Gastrocnemius medialis (tissue), 4 donors: Measurements from ENCODE around the gene LRP4. TPM values are rescaled to one million over a fixed set of nuclear protein-coding genes. Genes with fewer than 3 reads are reported as not detected.
"Not testable (repeated sequence)": the region's sequence is repeated elsewhere in the genome, so short reads cannot be mapped to it uniquely, and the experiment has no call there.

Experiments used
- ATAC-seq, 2 donors: fragments of 150-250 bp; one replicate each; pipeline ENCODE4 v1.9.1; 2016
- DNase-seq, 2 donors: peaks; one replicate each; pipeline ENCODE4 v3.0.0-alpha.2; 2019
- H3K27ac ChIP-seq, 4 donors: fragments of 200-600 bp; sonication (generic); 1 replicate in 1 of 4; 2 replicates in 3 of 4; pipeline ENCODE4 v1.5.1; 2016 to 2018; ENCODE audit warnings: mild to moderate bottlenecking in 2 of 4, moderate library complexity in 1 of 4
- H3K27me3 ChIP-seq, 3 donors: fragments of 200-600 bp; sonication (generic) in 2 of 3; 1 replicate in 1 of 3; 2 replicates in 2 of 3; pipeline versions ENCODE4 v1.5.1 to v1.6.0; 2016 to 2019; ENCODE audit warnings: mild to moderate bottlenecking in 1 of 3, moderate library complexity in 1 of 3
- H3K36me3 ChIP-seq, 2 donors: fragments of 200-600 bp; sonication (generic) in 1 of 2; one replicate each; pipeline ENCODE4 v1.5.1; 2017 to 2018
- H3K4me1 ChIP-seq, 2 donors: fragments of 200-600 bp; sonication (generic) in 1 of 2; one replicate each; pipeline ENCODE4 v1.5.1; 2016 to 2017; ENCODE audit warnings: mild to moderate bottlenecking in 2 of 2
- H3K4me3 ChIP-seq, 4 donors: fragments of 200-600 bp; sonication (generic) in 3 of 4; 1 replicate in 1 of 4; 2 replicates in 3 of 4; pipeline ENCODE4 v1.5.1; 2016 to 2019; ENCODE audit warnings: mild to moderate bottlenecking in 2 of 4
- H3K9me3 ChIP-seq, 3 donors: fragments of 200-600 bp; sonication (generic) in 2 of 3; 1 replicate in 1 of 3; 2 replicates in 2 of 3; pipeline ENCODE4 v1.5.1; 2016 to 2019
- CTCF ChIP-seq, 5 experiments: fragments of 450-650 bp in 3 of 5; fragments of 200-600 bp in 2 of 5; sonication (generic) in 2 of 5; IDR thresholded peaks in 4 of 5; conservative IDR thresholded peaks in 1 of 5; 1 replicate in 4 of 5; 2 replicates in 1 of 5; pipeline ENCODE4 v1.5.1; 2016 to 2019; ENCODE audit warnings: antibody characterized with exemption in 5 of 5, mild to moderate bottlenecking in 3 of 5, moderate library complexity in 3 of 5
- POLR2A ChIP-seq, 2 donors: fragments of 450-650 bp; IDR thresholded peaks; one replicate each; pipeline ENCODE4 v1.6.1; 2017; ENCODE audit warnings: antibody characterized with exemption in 2 of 2, mild to moderate bottlenecking in 2 of 2, moderate library complexity in 2 of 2
- in situ Hi-C, 4 donors: fragments of 200-750 bp; cut with MboI; loops; one replicate each; pipeline versions ENCODE4 v1.15.0 to v1.8.0; 2017; ENCODE audit warnings: low sequenced_read_pairs in 4 of 4
- intact Hi-C: fragments of 100-400 bp; cut with DNase I; formaldehyde crosslinking; loops from one replicate; pipeline ENCODE4 v1.15.1; 2023; ENCODE audit warnings: low total_unique reads
- total RNA-seq, 4 donors: library from RNA; depleted of rRNA; stranded (reverse); fragments of >200 nt; gene quantifications; one replicate each; pipeline versions ENCODE4 v1.1.0 to v1.2.3, GENCODE V29; 2016

Gene LRP4, protein sequence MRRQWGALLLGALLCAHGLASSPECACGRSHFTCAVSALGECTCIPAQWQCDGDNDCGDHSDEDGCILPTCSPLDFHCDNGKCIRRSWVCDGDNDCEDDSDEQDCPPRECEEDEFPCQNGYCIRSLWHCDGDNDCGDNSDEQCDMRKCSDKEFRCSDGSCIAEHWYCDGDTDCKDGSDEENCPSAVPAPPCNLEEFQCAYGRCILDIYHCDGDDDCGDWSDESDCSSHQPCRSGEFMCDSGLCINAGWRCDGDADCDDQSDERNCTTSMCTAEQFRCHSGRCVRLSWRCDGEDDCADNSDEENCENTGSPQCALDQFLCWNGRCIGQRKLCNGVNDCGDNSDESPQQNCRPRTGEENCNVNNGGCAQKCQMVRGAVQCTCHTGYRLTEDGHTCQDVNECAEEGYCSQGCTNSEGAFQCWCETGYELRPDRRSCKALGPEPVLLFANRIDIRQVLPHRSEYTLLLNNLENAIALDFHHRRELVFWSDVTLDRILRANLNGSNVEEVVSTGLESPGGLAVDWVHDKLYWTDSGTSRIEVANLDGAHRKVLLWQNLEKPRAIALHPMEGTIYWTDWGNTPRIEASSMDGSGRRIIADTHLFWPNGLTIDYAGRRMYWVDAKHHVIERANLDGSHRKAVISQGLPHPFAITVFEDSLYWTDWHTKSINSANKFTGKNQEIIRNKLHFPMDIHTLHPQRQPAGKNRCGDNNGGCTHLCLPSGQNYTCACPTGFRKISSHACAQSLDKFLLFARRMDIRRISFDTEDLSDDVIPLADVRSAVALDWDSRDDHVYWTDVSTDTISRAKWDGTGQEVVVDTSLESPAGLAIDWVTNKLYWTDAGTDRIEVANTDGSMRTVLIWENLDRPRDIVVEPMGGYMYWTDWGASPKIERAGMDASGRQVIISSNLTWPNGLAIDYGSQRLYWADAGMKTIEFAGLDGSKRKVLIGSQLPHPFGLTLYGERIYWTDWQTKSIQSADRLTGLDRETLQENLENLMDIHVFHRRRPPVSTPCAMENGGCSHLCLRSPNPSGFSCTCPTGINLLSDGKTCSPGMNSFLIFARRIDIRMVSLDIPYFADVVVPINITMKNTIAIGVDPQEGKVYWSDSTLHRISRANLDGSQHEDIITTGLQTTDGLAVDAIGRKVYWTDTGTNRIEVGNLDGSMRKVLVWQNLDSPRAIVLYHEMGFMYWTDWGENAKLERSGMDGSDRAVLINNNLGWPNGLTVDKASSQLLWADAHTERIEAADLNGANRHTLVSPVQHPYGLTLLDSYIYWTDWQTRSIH (N-terminal part only)
- 10 to 100 TPM in 1 of 4 donors, 1 to 10 TPM in 3; 3.9 to 19.0 (median 6.2) TPM for total RNA-seq

- Histone ChIP-seq H3K36me3 (no peaks in the 10 kb centered on the region), H3K4me1 (peaks cover 57 to 58% of the 10 kb centered on the region in 2 donors), H3K9me3 (no peaks in the 10 kb centered on the region), H3K27me3 (no peaks in the 10 kb centered on the region), H3K27ac (peak within 1 kb of the TSS; percentile 82 to 90 (median 88)), H3K4me3 (peak within 1 kb of the TSS; percentile 64 to 81 (median 70))
- TF ChIP-seq CTCF (IDR thresholded peaks at IDR 0.05 in 4 of 5, conservative IDR thresholded peaks at IDR 0.05 in 1 of 5): no peak
- TF ChIP-seq POLR2A (IDR thresholded peaks at IDR 0.05): peak; percentile 31 to 72
- intact Hi-C loops (loop anchor here (10.0 kb wide), 1 partner anchor 327 kb away; the partner anchor contains the start of gene ACP2), in situ Hi-C loops (no loop called here)
- DNase-seq (no peak), ATAC-seq (no peak)
Measured at GRCh38 chr11:46918083-46918787, at the start of gene LRP4. Gene LRP4 (minus strand): TSS chr11:46918550. CDS start chr11:46918379, 171 bp downstream.

GRCh38 chr11:46967962-46968361 is 49.6 kb upstream of the LRP4 start:
- DNase-seq (no peak), ATAC-seq (no peak)
- no peaks in the 10 kb centered on the region for H3K27me3 ChIP-seq
- TF ChIP-seq CTCF (IDR thresholded peaks at IDR 0.05 in 4 of 5, conservative IDR thresholded peaks at IDR 0.05 in 1 of 5): no peak
- no peak for TF ChIP-seq POLR2A (IDR thresholded peaks at IDR 0.05)
- H3K27ac ChIP-seq: no peak overlapping the region
- no peaks in the 10 kb centered on the region for H3K36me3 ChIP-seq
- intact Hi-C loops (no loop called here), in situ Hi-C loops (no loop called here)
- H3K4me3 ChIP-seq: no peak overlapping the region
- no peaks in the 10 kb centered on the region for H3K4me1 ChIP-seq
- H3K9me3 ChIP-seq: no peaks in the 10 kb centered on the region

- intact Hi-C loops: no loop called here
- Histone ChIP-seq H3K9me3 (no peaks in the 10 kb centered on the region), H3K36me3 (no peaks in the 10 kb centered on the region), H3K27ac (no peak overlapping the region), H3K4me1 (no peaks in the 10 kb centered on the region), H3K27me3 (no peaks in the 10 kb centered on the region), H3K4me3 (no peak overlapping the region)
- ATAC-seq: no peak
- no peak for DNase-seq
- in situ Hi-C loops: no loop called here
- TF ChIP-seq CTCF (IDR thresholded peaks at IDR 0.05 in 4 of 5, conservative IDR thresholded peaks at IDR 0.05 in 1 of 5) (no peak), POLR2A (IDR thresholded peaks at IDR 0.05) (no peak)
Measured at GRCh38 chr11:46966773-46967172, 48.4 kb upstream of the LRP4 start.

GRCh38 chr11:46963844-46964243 is 45.5 kb upstream of the LRP4 start:
- H3K27ac ChIP-seq: no peak overlapping the region
- no peaks in the 10 kb centered on the region for H3K27me3 ChIP-seq
- no peak for ATAC-seq
- no peaks in the 10 kb centered on the region for H3K9me3 ChIP-seq
- intact Hi-C loops: no loop called here
- H3K4me1 ChIP-seq: no peaks in the 10 kb centered on the region
- no peak overlapping the region for H3K4me3 ChIP-seq
- no peak for DNase-seq
- TF ChIP-seq POLR2A (IDR thresholded peaks at IDR 0.05) (no peak), CTCF (IDR thresholded peaks at IDR 0.05 in 4 of 5, conservative IDR thresholded peaks at IDR 0.05 in 1 of 5) (no peak)
- H3K36me3 ChIP-seq: no peaks in the 10 kb centered on the region
- in situ Hi-C loops: no loop called here

DNA sequence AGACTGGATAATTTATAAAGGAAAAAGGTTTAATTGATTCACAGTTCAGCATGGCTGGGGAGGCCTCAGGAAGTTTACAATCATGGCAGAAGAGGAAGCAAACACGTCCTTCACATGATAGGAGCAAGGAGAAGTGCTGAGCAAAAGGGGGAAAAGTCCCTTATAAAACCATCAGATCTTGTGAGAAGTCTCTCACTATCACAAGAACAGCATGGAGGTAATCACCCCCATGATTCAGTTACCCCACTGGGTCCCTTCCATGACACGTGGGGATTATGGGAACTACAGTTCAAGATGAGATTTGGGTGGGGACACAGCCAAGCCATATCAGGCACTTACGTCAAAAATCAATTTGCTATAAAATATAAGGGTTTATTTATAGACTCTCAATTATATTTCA is 43.5 kb upstream of the LRP4 start:
- H3K36me3 ChIP-seq, H3K4me1 ChIP-seq, H3K27me3 ChIP-seq, ATAC-seq, H3K27ac ChIP-seq, DNase-seq, H3K4me3 ChIP-seq, intact Hi-C loops, H3K9me3 ChIP-seq, in situ Hi-C loops: not testable (repeated sequence)
